HepG2 (cell line): Measurements from ENCODE around the gene VGF. TPM values are rescaled to one million over a fixed set of nuclear protein-coding genes. Genes with fewer than 3 reads are reported as not detected.
A peak's percentile ranks its signal among the peaks of the same experiment; 100 is the strongest.

ENCODE experiments used
- CENPBD1 ChIP-seq: sonication (generic); formaldehyde crosslinking; IDR thresholded peaks from 2 replicates; pipeline ENCODE4 v1.8.0; 2022; ENCODE audit warnings: missing genetic modification reagents, low read depth, mild to moderate bottlenecking, borderline replicate concordance
- EHMT2 ChIP-seq: fragments of 200-600 bp; sonication (generic); IDR thresholded peaks from 2 replicates; pipeline ENCODE4 v1.7.0; 2017; ENCODE audit warnings: antibody characterized with exemption, low read depth, low read length, borderline replicate concordance
- GATA4 ChIP-seq: sonication (generic); IDR thresholded peaks from 2 replicates; pipeline ENCODE4 v1.6.1; 2016; ENCODE audit warnings: antibody characterized with exemption, low read depth, borderline replicate concordance
- HHEX ChIP-seq: IDR thresholded peaks from 2 replicates; pipeline ENCODE4 v1.6.1; 2016; ENCODE audit warnings: control low read depth
- HOXA3 ChIP-seq: sonication (generic); formaldehyde crosslinking; IDR thresholded peaks from 2 replicates; pipeline ENCODE4 v1.5.0; 2020; ENCODE audit warnings: missing genetic modification reagents
- HOXA7 ChIP-seq: sonication (generic); formaldehyde crosslinking; IDR thresholded peaks from 2 replicates; pipeline ENCODE4 v1.8.1; 2022; ENCODE audit warnings: mild to moderate bottlenecking, missing genetic modification reagents, moderate library complexity
- KDM2A ChIP-seq: sonication (generic); formaldehyde crosslinking; IDR thresholded peaks from 2 replicates; pipeline ENCODE4 v1.4.0; 2020; ENCODE audit warnings: low read depth, missing genetic modification reagents, borderline replicate concordance
- MED8 ChIP-seq: sonication (generic); formaldehyde crosslinking; IDR thresholded peaks from 2 replicates; pipeline ENCODE4 v1.8.1; 2023; ENCODE audit warnings: mild to moderate bottlenecking, missing genetic modification reagents; ENCODE audit not compliant: insufficient replicate concordance
- NAIF1 ChIP-seq: sonication (generic); formaldehyde crosslinking; IDR thresholded peaks from 2 replicates; pipeline ENCODE4 v1.5.0; 2020; ENCODE audit warnings: mild to moderate bottlenecking, missing genetic modification reagents, borderline replicate concordance
- NFIB ChIP-seq: sonication (generic); formaldehyde crosslinking; IDR thresholded peaks from 2 replicates; pipeline ENCODE4 v1.9.0; 2021; ENCODE audit warnings: missing genetic modification reagents, mild to moderate bottlenecking, borderline replicate concordance
- RBM39 ChIP-seq: fragments of 200-400 bp; formaldehyde crosslinking; IDR thresholded peaks from one replicate; pipeline ENCODE4 v1.6.1; 2018; ENCODE audit warnings: antibody characterized with exemption, mild to moderate bottlenecking, low read depth, low read length; ENCODE audit not compliant: poor library complexity, severe bottlenecking
- RFX5 ChIP-seq: IDR thresholded peaks from 2 replicates; pipeline ENCODE4 v1.6.1; 2011; ENCODE audit warnings: low read depth, low read length, improper control_type of control experiment
- STAT6 ChIP-seq: sonication (generic); formaldehyde crosslinking; IDR thresholded peaks from 2 replicates; pipeline ENCODE4 v1.4.0; 2020; ENCODE audit warnings: missing genetic modification reagents, mild to moderate bottlenecking, borderline replicate concordance
- SYNCRIP ChIP-seq: fragments of 200-400 bp; formaldehyde crosslinking; IDR thresholded peaks from 2 replicates; pipeline ENCODE4 v1.6.1; 2018; ENCODE audit warnings: mild to moderate bottlenecking, low read depth, low read length; ENCODE audit not compliant: insufficient read depth
- TFAP4 ChIP-seq: sonication (generic); IDR thresholded peaks from 2 replicates; pipeline ENCODE4 v1.6.1; 2016; ENCODE audit warnings: low read depth, borderline replicate concordance
- ZMYM4 ChIP-seq: sonication (generic); formaldehyde crosslinking; IDR thresholded peaks from 2 replicates; pipeline ENCODE4 v1.8.1; 2023; ENCODE audit warnings: mild to moderate bottlenecking, missing genetic modification reagents
- ZNF18 ChIP-seq: sonication (generic); formaldehyde crosslinking; IDR thresholded peaks from 2 replicates; pipeline ENCODE4 v1.8.0; 2022; ENCODE audit warnings: mild to moderate bottlenecking, missing genetic modification reagents; ENCODE audit not compliant: insufficient replicate concordance
- ZNF501 ChIP-seq: sonication (generic); formaldehyde crosslinking; IDR thresholded peaks from 2 replicates; pipeline ENCODE4 v1.5.1; 2020; ENCODE audit warnings: mild to moderate bottlenecking, moderate library complexity, missing genetic modification reagents
- ZNF530 ChIP-seq: sonication (generic); formaldehyde crosslinking; IDR thresholded peaks from 2 replicates; pipeline ENCODE4 v1.5.0; 2020; ENCODE audit warnings: low read depth, mild to moderate bottlenecking, missing genetic modification reagents
- ZNF543 ChIP-seq: sonication (generic); formaldehyde crosslinking; IDR thresholded peaks from 2 replicates; pipeline ENCODE4 v1.4.0; 2020; ENCODE audit warnings: mild to moderate bottlenecking, missing genetic modification reagents
- ZNF576 ChIP-seq: sonication (generic); formaldehyde crosslinking; IDR thresholded peaks from 2 replicates; pipeline ENCODE4 v1.4.0; 2020; ENCODE audit warnings: mild to moderate bottlenecking, missing genetic modification reagents
- ZUFSP ChIP-seq: sonication (generic); formaldehyde crosslinking; IDR thresholded peaks from 2 replicates; pipeline ENCODE4 v1.9.0; 2021; ENCODE audit warnings: missing genetic modification reagents, mild to moderate bottlenecking, borderline replicate concordance
- polyA plus RNA-seq, 8 experiments: library from polyadenylated mRNA; depleted of rRNA in 3 of 8; stranded (reverse) in 7 of 8; unstranded in 1 of 8; fragments of >200 nt; fragmentation: Illumina TruSeq in 4 of 8; extraction: Trizol in 4 of 8; gene quantifications; 2 replicates each; pipeline versions ENCODE4 v1.2.1 to v1.2.3, GENCODE V29; 2011 to 2016; ENCODE audit warnings: low read depth in 4 of 8, missing spikeins in 1 of 8, mixed read lengths in 1 of 8; ENCODE audit not compliant: insufficient read depth in 1 of 8
- total RNA-seq, 5 experiments: library from RNA; depleted of rRNA; stranded (reverse); fragments of >200 nt; fragmentation: Illumina TruSeq; extraction: Trizol; gene quantifications; 2 replicates each; pipeline ENCODE4 v1.2.3, GENCODE V29; 2016; ENCODE audit warnings: low read depth in 1 of 5

The VGF gene
- total and polyA plus RNA-seq, 2 of the 13 experiments (the other 11 are each of a cell fraction or from before 2014, with no cell fraction given): 0.12 to 0.46 TPM

GRCh38 chr7:101137651-101138212, 27.6 kb downstream of the VGF start (continued):
- TF ChIP-seq SYNCRIP: no peak
- TF ChIP-seq ZNF18 (CRISPR knock-in tag): peak; percentile 1
- no peak for TF ChIP-seq RFX5
- TF ChIP-seq CENPBD1: no peak
- no peak for TF ChIP-seq ZNF543 (CRISPR knock-in tag)
- TF ChIP-seq EHMT2: no peak
- TF ChIP-seq ZNF501 (CRISPR knock-in tag): 0 out of 2 replicates have a peak, but pooled peaks have one; percentile 32
- TF ChIP-seq NFIB (CRISPR knock-in tag): no peak
- no peak for TF ChIP-seq HOXA7
- TF ChIP-seq ZUFSP (CRISPR knock-in tag): no peak
- TF ChIP-seq ZNF530: no peak
- no peak for TF ChIP-seq TFAP4
- no peak for TF ChIP-seq STAT6 (CRISPR knock-in tag)
- no peak for TF ChIP-seq KDM2A
- TF ChIP-seq ZNF576 (CRISPR knock-in tag): no peak
- no peak for TF ChIP-seq NAIF1 (CRISPR knock-in tag)
- no peak for TF ChIP-seq RBM39
- TF ChIP-seq HHEX (CRISPR knock-in tag): no peak
- TF ChIP-seq ZMYM4 (CRISPR knock-in tag): no peak
- no peak for TF ChIP-seq HOXA3 (CRISPR knock-in tag)
- no peak for TF ChIP-seq GATA4
- TF ChIP-seq MED8: no peak
